GM19467 (cell line): ENCODE data around the gene PHLDB3.
"Not testable (repeated sequence)": the region's sequence is repeated elsewhere in the genome, so short reads cannot be mapped to it uniquely, and the experiment has no call there.

ENCODE experiments used
- ATAC-seq: cut with Tn5 transposase; IDR thresholded peaks from one replicate; pipeline ENCODE4 v1.9.1; 2021; ENCODE audit warnings: mild to moderate bottlenecking, moderate library complexity; ENCODE audit not compliant: unreplicated experiment

PHLDB3 gene

GRCh38 chr19:43446746-43447489, 57.6 kb downstream of the PHLDB3 start:
- no peak for ATAC-seq

GRCh38 chr19:43445426-43445825, 59.1 kb downstream of the PHLDB3 start:
- no peak for ATAC-seq

DNA sequence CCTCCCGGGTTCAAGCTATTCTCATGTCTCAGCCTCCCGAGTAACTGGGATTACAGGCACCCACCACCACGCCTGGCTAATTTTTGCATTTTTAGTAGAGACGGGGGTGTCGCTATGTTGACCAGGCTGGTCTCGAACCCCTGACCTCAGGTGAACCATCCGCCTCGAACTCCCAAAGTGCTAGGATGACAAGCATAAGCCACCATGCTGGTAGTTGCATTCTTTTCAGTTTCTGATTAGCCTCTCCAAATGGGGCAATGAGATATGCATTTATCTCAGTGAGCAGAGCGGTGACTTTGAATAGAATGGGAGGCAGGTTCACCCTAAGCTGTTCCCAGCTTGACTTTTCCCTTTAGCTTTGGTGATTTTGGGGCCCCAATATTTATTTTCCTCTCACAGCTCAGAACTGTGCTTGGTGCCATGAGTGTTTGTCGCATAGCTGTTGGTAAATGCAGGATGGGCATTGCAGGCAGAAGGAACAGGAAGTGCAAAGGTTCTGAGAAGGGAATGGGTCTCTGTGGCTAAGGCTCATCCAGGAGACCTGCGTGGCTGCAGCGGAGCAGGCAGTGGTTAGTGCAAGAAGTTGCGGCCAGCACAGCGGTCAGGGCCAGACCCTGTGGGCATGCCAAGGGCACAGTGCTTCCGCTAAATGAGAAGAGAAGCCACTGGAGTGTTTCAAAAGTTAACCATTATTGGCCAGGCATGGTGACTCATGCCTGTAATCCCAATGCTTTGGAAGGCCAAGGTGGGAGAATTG, 59.8 kb downstream of the PHLDB3 start:
- no peak for ATAC-seq

- not testable (repeated sequence) for ATAC-seq
Measured at GRCh38 chr19:43444091-43444490, 60.5 kb downstream of the PHLDB3 start.

- no peak for ATAC-seq
Measured at GRCh38 chr19:43441716-43442115, 62.8 kb downstream of the PHLDB3 start.

DNA sequence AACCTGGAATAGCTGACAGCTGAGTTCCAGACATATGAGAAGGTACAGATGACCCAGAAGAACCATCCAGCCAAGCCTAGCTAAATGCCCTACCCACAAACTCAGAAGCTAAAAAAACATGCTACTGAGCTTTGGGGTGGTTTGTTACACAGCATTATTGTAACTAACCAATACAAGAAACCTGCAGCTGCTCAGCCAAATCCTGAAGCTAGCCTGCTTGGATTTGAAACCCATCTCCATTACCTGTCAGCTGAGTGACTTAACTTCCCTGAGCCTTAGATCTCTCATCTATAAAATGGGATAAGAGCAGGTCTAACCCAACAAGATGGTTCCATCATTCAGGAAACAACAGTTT, 64.9 kb downstream of the PHLDB3 start:
- no peak for ATAC-seq

DNA sequence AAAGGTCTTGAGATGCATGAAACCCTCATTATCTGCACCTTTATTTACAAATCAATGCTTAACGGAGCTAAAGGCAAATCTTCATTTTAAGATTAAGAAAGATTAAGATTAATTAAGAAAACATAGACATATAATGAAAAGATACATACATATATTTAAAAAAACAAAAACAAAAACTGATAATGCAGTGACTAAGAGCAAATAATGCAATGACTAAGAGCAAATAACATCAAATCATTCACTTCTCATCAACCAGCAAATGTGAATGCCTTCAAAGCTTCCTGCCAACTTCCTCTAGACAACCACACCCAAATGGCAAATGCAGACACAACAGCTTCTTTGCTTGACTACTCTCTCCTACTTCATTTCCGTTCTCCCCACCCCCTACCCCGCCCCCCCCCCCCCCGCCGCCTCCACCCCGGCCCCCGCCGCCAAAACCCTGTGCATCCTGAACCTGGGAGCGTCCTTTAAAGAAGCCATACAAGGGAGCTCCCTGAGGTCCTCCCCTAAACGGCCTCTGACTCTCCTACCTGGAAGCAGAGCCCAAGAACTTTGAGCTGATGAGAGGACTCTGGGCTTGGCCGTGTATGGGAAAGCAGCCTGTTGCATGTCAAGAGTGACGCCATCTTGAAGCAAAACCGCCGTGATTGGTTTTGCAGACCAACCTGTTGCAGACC, 65.4 kb downstream of the PHLDB3 start:
- no peak for ATAC-seq

DNA sequence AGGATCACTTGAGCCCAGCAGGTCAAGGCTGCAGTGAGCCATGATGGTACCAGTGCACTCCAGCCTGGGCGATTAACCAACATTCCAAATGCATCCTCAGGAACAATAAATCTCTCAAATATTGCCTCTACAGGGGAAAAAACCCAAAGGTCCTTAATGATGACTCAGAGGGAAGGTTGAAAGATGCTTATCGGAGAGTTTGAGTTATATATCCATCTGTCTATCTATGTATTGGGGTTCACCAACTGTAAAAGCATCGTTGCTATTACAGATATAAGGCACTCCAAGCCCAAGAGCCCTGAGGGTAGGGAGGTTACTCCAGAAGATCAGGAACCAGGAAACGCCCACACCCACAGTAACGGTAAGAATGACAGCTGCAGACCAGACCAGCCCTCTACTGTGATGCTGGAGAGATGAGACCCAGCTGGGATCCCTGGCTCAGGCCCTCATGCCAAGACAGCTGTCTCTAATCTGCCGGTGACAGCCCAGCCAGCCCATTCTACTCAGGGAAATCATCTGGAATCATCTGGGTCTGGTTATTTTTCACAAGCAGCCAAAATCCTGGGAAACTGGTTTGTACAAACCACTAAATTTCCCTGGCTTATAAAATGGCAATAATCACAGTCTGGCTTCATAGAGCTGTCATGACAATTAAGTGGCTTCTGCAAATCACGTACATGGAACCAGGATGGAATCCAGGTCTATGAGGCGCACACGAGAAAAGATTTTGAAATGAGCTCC, 66.1 kb downstream of the PHLDB3 start:
- ATAC-seq: no peak

GRCh38 chr19:43437712-43438111, 66.8 kb downstream of the PHLDB3 start:
- ATAC-seq: no peak

DNA sequence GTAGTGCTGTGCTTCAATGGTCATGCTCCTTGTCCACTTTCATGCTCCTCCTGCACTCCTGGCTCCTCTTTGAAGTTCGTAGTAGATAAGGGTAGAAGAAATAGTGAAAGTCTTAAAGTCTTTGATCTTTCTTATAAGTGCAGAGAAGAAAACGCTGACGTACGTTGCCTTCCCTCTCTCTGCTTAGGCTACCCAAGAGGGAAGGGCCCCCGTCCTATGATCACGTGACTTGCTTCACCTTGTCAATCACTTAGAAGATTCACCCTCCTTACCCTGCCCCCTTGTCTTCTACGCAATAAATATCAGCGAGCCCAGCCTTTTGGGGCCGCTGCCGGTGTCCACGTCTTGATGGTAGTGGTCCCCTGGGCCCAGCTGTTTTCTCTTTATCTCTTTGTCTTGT, 67.3 kb downstream of the PHLDB3 start:
- ATAC-seq: not testable (repeated sequence)

- no peak for ATAC-seq
Measured at GRCh38 chr19:43435775-43436174, 68.8 kb downstream of the PHLDB3 start.

DNA sequence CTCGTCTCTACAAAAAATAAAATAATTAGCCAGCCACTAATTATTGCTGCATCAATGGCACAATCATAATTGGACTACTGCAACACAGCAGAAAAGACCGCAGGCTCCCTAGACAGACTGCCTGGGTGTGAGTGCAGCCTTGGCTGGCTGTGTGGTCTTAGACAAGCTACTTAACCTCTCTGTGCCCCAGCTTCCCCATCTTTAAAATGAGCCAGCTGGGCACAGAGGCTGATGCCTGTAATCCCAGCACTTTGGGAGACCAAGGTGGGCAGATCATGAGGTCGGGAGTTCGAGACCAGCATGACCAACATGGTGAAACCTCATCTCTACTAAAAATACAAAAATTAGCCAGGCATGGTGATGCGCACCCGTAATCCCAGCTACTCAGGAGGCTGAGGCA, 70.9 kb downstream of the PHLDB3 start:
- no peak for ATAC-seq

DNA sequence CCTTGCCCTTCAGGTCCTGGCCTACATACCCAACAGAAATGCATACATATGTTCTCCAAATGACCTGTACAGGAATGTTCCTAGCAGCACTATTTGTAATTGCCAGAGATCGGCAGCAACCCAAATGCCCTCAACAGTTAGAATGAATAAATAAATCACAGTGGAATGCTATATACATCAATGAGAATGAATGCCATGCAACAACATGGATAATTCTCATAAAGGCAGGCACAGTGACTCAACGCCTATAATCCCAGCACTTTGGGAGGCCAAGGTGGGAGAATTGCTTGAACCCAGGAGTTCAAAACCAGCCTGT, 71.2 kb downstream of the PHLDB3 start:
- ATAC-seq: no peak

DNA sequence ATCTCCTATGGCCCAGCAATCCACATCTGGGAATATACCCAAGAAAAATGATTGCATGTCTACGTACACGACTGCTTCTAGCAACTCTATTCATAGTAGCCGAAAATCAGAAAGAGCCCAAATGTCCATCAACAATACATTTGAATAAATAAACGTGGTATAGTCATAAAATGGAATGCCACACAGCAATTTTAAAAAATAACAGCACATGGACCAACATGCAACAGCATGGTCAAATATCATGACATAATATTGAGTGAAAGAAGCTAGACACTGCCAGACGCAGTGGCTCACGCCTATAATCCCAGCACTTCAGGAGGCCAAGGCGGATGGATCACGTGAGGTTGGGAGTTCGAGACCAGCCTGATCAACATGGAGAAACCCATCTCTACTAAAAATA, 73.6 kb downstream of the PHLDB3 start:
- no peak for ATAC-seq

GRCh38 chr19:43430142-43430710, 74.3 kb downstream of the PHLDB3 start:
- ATAC-seq: no peak

DNA sequence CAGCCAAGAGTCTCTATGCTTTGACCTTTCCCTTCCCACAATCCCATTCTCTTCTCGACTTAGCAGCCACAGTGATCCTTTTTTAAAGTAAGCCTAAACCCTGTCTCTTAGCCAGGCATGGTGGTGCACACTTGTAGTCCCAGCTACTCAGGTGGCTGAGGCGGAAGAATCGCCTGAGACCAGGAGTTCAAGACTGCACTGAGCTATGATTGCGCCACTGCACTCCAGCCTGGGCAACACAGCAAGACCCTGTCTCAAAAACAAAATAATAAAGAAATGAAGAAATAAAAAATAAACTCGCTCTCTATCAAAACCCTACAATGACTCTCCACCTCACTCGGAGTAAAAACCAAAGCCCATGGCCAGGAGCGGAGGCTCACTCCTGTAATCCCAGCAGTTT, 75.2 kb downstream of the PHLDB3 start:
- no peak for ATAC-seq

- no peak for ATAC-seq
Measured at GRCh38 chr19:43425567-43426392, 78.8 kb downstream of the PHLDB3 start.
